DND-41 (cell line): ENCODE results near the gene SUN5.

Source experiments
- EZH2 ChIP-seq: IDR thresholded peaks from 3 replicates; pipeline ENCODE4 v1.6.1; 2012; ENCODE audit warnings: borderline replicate concordance, low read depth, mild to moderate bottlenecking, moderate library complexity, low read length, inconsistent platforms; ENCODE audit not compliant: severe bottlenecking
- TF ChIP-seq, protein P1 (sequence below): IDR thresholded peaks from 2 replicates; pipeline ENCODE4 v1.5.1; 2012; ENCODE audit warnings: borderline replicate concordance, low read length, moderate library complexity, mild to moderate bottlenecking; ENCODE audit not compliant: poor library complexity, severe bottlenecking; ENCODE audit errors: extremely low read depth

- TF ChIP-seq, protein P1, sequence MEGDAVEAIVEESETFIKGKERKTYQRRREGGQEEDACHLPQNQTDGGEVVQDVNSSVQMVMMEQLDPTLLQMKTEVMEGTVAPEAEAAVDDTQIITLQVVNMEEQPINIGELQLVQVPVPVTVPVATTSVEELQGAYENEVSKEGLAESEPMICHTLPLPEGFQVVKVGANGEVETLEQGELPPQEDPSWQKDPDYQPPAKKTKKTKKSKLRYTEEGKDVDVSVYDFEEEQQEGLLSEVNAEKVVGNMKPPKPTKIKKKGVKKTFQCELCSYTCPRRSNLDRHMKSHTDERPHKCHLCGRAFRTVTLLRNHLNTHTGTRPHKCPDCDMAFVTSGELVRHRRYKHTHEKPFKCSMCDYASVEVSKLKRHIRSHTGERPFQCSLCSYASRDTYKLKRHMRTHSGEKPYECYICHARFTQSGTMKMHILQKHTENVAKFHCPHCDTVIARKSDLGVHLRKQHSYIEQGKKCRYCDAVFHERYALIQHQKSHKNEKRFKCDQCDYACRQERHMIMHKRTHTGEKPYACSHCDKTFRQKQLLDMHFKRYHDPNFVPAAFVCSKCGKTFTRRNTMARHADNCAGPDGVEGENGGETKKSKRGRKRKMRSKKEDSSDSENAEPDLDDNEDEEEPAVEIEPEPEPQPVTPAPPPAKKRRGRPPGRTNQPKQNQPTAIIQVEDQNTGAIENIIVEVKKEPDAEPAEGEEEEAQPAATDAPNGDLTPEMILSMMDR: no peak
- no peak for TF ChIP-seq EZH2
Measured at GRCh38 chr20:32997431-32997830, 6.8 kb downstream of the SUN5 start.
